C4-2B (cell line): Measurements from ENCODE around the gene INMT.

ENCODE experiments used
- CTCF ChIP-seq: fragments of 450-650 bp; conservative IDR thresholded peaks from 2 replicates; pipeline ENCODE4 v1.5.1; 2017; ENCODE audit warnings: mild to moderate bottlenecking
- ZFX ChIP-seq: fragments of 450-650 bp; IDR thresholded peaks from 2 replicates; pipeline ENCODE4 v1.6.1; 2017

DNA sequence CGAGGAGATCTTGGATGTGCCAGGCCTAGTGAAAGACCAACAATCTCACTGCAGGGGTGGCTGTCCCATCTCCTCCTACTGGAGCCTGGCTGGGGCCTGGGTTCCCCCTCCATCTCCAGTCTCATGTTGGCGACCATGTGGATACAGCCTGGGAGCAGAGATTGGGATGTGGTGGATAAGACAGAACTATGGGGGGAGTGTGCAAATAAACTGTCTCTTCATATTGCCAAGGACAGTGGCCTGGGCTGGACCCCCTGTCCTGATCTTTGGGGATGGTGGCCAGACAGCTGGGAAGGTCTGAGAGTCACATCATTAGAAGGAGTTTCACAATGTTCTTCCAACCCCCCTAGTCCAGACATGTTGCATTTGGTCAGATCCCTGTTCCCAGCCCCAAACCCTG lies 13.5 kb downstream of the INMT start:
- no peak for TF ChIP-seq CTCF
- no peak for TF ChIP-seq ZFX
